Sigmoid colon (tissue), 7 donors: ENCODE data around the gene EDARADD. TPM values are rescaled to one million over a fixed set of nuclear protein-coding genes. Genes with fewer than 3 reads are reported as not detected.
"Not testable (repeated sequence)": the region's sequence is repeated elsewhere in the genome, so short reads cannot be mapped to it uniquely, and the experiment has no call there.

Experiments
- DNase-seq: peaks from one replicate; pipeline ENCODE4 v3.0.0-alpha.2; 2019
- H3K27ac ChIP-seq, 4 donors: fragments of 200-600 bp; sonication (generic); one replicate each; pipeline ENCODE4 v1.5.1; 2016 to 2019; ENCODE audit warnings: mild to moderate bottlenecking in 1 of 4
- H3K27me3 ChIP-seq, 3 donors: fragments of 200-600 bp; sonication (generic); one replicate each; pipeline ENCODE4 v1.5.1; 2019; ENCODE audit warnings: mild to moderate bottlenecking in 1 of 3
- H3K36me3 ChIP-seq, 4 donors: fragments of 200-600 bp; sonication (generic); one replicate each; pipeline ENCODE4 v1.5.1; 2016 to 2019
- H3K4me1 ChIP-seq, 4 donors: fragments of 200-600 bp; sonication (generic); one replicate each; pipeline ENCODE4 v1.5.1; 2017 to 2019
- H3K4me3 ChIP-seq, 4 donors: fragments of 200-600 bp; sonication (generic); one replicate each; pipeline ENCODE4 v1.5.1; 2017 to 2019; ENCODE audit warnings: mild to moderate bottlenecking in 2 of 4, moderate library complexity in 1 of 4
- H3K9me3 ChIP-seq, 4 donors: fragments of 200-600 bp in 3 of 4; sonication (generic) in 3 of 4; one replicate each; pipeline versions ENCODE4 v1.5.1 to v1.6.1; 2013 to 2019
- EP300 ChIP-seq, 4 donors: sonication (generic); formaldehyde crosslinking; IDR thresholded peaks; one replicate each; pipeline ENCODE4 v1.6.1; 2017; ENCODE audit warnings: antibody characterized with exemption in 4 of 4
- POLR2A ChIP-seq, 2 donors: fragments of 450-650 bp; IDR thresholded peaks; one replicate each; pipeline ENCODE4 v1.6.1; 2016; ENCODE audit warnings: antibody characterized with exemption in 2 of 2, mild to moderate bottlenecking in 2 of 2, moderate library complexity in 2 of 2
- POLR2AphosphoS5 ChIP-seq, 4 donors: sonication (generic); formaldehyde crosslinking; IDR thresholded peaks; one replicate each; pipeline ENCODE4 v1.6.1; 2017; ENCODE audit warnings: antibody characterized with exemption in 4 of 4
- WGBS, 2 donors: extraction: QIAGEN DNeasy Blood & Tissue Kit; methylation state at CpG; one replicate each; pipeline ENCODE4 v1.1.7; 2013; 5-methylcytosine and 5-hydroxymethylcytosine counted together
- intact Hi-C: fragments of 100-400 bp; cut with DNase I; formaldehyde crosslinking; loops from one replicate; pipeline ENCODE4 v1.15.1; 2023
- polyA plus RNA-seq, 3 donors: library from polyadenylated mRNA; stranded (reverse); fragments of 200-250 nt; gene quantifications; one replicate each; pipeline ENCODE4 v1.2.3, GENCODE V29; 2013
- total RNA-seq, 4 donors: library from RNA; depleted of rRNA; stranded (reverse); fragments of >200 nt; gene quantifications; one replicate each; pipeline ENCODE4 v1.1.0, GENCODE V29; 2016
- TF ChIP-seq, protein P1 (sequence below), 4 experiments: fragments of 450-650 bp in 3 of 4; fragments of 200-600 bp in 1 of 4; IDR thresholded peaks; one replicate each; pipeline ENCODE4 v1.5.1; 2016 to 2019; ENCODE audit warnings: antibody characterized with exemption in 4 of 4, mild to moderate bottlenecking in 3 of 4, moderate library complexity in 2 of 4
- donor health status: healthy with polysubstance abuse.
- donor health status: Bipolar disorder and iron deficiency.
- donor health status: healthy.

EDARADD gene
- total and polyA plus RNA-seq, 7 donors = under 0.01 to 0.41 TPM; not detected in 5

DNA sequence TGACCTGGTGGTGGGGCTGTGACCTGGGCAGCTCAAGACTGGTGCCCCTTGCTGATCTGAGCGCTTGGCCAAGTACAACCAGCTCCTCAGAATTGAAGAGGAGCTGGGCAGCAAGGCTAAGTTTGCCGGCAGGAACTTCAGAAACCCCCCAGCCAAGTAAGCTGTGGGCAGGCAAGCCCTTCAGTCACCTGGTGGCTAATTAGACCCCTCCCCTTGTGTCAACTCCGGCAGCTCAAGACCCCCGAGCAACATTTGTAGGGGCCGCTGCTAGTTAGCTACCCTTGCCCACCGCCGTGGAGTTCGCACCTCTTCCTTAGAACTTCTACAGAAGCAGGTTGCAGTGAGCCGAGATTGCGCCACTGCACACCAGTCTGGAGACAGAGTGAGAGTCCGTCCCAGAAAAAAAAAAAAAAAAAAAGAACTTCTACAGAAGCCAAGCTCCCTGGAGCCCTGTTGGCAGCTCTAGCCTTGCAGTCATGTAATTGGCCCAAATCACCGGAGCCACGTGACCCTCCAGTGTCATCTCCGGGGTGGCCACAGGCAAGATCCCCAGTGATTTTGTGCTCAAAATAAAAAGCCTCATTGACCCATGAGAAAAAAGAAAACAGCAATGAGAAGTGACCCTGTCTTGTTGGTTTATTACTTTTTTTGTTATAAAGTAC is 90.4 kb downstream of the EDARADD start:
- no peaks in the 10 kb centered on the region for H3K27me3 ChIP-seq
- 94 to 96% methylated on average over 14 of the region's 14 CpGs for WGBS, 2 donors
- TF ChIP-seq POLR2AphosphoS5 (IDR thresholded peaks at IDR 0.05) (no peak), EP300 (IDR thresholded peaks at IDR 0.05) (no peak), POLR2A (IDR thresholded peaks at IDR 0.05) (no peak)
- TF ChIP-seq, protein P1, sequence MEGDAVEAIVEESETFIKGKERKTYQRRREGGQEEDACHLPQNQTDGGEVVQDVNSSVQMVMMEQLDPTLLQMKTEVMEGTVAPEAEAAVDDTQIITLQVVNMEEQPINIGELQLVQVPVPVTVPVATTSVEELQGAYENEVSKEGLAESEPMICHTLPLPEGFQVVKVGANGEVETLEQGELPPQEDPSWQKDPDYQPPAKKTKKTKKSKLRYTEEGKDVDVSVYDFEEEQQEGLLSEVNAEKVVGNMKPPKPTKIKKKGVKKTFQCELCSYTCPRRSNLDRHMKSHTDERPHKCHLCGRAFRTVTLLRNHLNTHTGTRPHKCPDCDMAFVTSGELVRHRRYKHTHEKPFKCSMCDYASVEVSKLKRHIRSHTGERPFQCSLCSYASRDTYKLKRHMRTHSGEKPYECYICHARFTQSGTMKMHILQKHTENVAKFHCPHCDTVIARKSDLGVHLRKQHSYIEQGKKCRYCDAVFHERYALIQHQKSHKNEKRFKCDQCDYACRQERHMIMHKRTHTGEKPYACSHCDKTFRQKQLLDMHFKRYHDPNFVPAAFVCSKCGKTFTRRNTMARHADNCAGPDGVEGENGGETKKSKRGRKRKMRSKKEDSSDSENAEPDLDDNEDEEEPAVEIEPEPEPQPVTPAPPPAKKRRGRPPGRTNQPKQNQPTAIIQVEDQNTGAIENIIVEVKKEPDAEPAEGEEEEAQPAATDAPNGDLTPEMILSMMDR (IDR thresholded peaks at IDR 0.05) = no peak
- no peaks in the 10 kb centered on the region for H3K36me3 ChIP-seq
- intact Hi-C loops = no loop called here
- H3K9me3 ChIP-seq = no peaks in the 10 kb centered on the region
- no peak for DNase-seq
- H3K27ac ChIP-seq = no peak overlapping the region
- H3K4me1 ChIP-seq = no peaks in the 10 kb centered on the region
- H3K4me3 ChIP-seq = no peak overlapping the region

DNA sequence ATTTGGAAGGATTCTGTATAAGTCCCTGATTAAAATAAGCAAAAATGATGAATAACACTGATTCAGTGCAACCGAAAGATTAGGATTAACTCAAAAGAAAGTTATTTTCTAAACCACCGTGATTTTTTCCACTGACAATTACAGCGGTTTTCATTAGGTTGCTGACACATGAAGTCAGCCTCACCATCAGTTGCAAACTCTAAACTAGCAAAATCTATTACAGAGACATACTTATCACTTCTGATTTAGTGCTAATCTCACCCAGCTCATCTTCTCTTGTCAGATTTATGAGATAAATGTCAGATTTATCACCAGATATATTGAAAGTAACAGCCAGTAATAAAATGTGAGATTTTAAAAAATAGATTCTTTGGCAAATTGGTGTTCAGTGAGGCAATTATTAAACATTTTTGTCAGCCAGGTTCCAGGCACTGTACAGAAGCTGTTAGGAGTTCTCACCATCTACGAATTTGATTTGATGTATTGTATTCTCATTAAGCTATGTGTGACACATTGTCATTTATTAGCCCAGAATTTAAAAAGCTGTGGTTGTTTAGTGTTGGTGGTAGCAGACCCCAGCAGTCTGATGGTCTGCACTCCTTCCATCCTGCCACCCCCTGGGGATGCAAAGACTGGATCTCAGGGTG is 92.4 kb downstream of the EDARADD start:
- H3K36me3 ChIP-seq = no peaks in the 10 kb centered on the region
- intact Hi-C loops = no loop called here
- H3K27ac ChIP-seq = no peak overlapping the region
- no peak overlapping the region for H3K4me3 ChIP-seq
- WGBS, 2 donors = 83% methylated on average over 4 of the region's 4 CpGs
- no peaks in the 10 kb centered on the region for H3K27me3 ChIP-seq
- no peaks in the 10 kb centered on the region for H3K4me1 ChIP-seq
- TF ChIP-seq POLR2A (IDR thresholded peaks at IDR 0.05) (no peak), POLR2AphosphoS5 (IDR thresholded peaks at IDR 0.05) (no peak), EP300 (IDR thresholded peaks at IDR 0.05) (no peak)
- TF ChIP-seq, protein P1 (IDR thresholded peaks at IDR 0.05) = no peak
- no peaks in the 10 kb centered on the region for H3K9me3 ChIP-seq
- no peak for DNase-seq

DNA sequence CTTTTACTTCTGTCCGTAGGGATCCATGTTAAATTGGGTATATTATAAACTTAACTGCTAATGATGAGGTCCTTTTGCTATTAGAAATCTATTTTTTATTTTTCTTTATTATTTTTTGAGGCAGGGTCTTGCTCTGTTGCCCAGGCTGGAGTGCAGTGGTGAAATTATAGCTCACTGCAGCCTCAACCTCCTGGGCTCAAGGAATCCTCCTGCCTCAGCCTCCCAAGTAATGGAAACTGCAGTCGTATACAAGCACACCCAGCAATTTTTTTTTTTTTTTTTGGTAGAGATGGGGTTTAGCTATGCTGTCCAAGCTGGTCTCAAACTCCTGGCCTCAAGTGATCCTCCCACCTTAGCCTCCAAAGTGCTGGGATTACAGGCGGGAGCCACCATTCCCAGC is 95.1 kb downstream of the EDARADD start:
- WGBS, 2 donors = 86 to 94% methylated on average over 3 of the region's 3 CpGs
- H3K4me3 ChIP-seq, H3K4me1 ChIP-seq, DNase-seq, H3K9me3 ChIP-seq, H3K27ac ChIP-seq, H3K27me3 ChIP-seq, H3K36me3 ChIP-seq: not testable (repeated sequence)
- intact Hi-C loops = loop anchor here (2.0 kb wide), 1 partner anchor 380 kb away; no protein-coding TSS in a partner anchor

DNA sequence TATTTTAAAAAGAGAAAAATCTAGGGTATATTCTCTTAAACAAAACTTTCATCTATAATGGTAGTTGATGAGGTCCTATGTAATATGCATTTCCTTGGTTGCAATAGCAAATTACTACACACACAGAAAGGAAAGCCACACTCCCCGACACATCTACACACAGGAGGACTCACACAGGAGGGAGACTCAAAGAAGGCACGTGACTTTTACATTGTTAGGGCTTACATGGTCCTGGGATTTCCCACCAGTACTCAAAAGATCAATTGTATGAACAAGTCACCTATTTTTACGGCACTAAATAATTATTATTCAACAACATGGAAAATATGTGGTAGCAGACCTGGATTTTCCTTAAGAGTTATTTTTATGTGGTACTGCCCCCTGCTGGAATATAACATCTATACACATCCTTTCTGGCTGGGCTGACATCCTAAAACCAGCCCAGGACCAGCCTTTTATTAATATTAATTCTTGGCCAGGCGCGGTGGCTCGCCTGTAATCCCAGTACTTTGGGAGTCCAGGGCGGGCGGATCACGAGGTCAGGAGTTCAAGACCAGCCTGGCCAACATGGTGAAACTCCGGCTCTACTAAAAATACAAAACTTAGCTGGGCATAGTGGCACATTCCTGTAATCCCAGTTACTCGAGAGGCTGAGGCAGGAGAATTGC is 95.8 kb downstream of the EDARADD start:
- WGBS, 2 donors = 20 to 49% methylated on average over 11 of the region's 11 CpGs
- no peak for DNase-seq
- intact Hi-C loops = loop anchor here (1.0 to 2.0 kb wide), 2 partner anchors 381 to 387 kb away; no protein-coding TSS in a partner anchor
- no peaks in the 10 kb centered on the region for H3K36me3 ChIP-seq
- H3K9me3 ChIP-seq = no peaks in the 10 kb centered on the region
- TF ChIP-seq, protein P1 (IDR thresholded peaks at IDR 0.05) = peak in 3 of 4 experiments; percentile 42 to 64 (median 55)
- TF ChIP-seq POLR2A (IDR thresholded peaks at IDR 0.05) = no peak
- H3K4me1 ChIP-seq = peaks cover 0 to 6% (median 2%) of the 10 kb centered on the region in 4 donors
- H3K27ac ChIP-seq = no peak overlapping the region
- no peaks in the 10 kb centered on the region for H3K27me3 ChIP-seq
- no peak overlapping the region for H3K4me3 ChIP-seq

DNA sequence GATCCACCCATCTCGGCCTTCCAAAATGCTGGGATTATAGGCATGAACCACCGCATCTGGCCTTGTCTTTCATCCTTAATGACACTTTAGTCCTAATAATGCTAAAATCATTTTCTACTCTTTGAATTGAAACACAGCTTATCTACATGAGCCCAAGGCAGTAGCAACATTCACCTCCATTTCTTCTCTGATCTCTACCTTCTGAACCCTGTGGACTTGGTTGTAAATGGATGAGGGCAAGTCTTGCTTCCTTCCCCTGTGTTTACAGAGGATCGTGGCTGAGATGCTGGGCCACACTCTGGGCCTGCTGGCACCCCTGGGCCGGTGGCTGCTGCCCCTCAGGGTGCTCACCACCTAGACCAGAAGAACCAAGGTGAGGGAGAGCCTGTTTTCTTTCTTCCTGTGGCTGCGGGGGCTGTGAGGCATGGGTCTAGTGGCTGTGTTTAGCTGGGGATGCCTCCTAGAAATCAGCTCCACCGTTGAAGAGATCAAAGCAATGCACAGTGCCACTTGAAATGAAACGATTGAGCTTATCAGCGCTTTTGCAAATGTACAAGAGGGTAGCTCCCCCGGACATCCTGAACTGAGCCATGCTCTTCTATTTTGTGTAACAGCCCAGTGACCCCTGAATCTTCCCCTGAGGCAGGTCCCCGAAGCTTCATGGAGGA is 97.5 kb downstream of the EDARADD start:
- TF ChIP-seq POLR2A (IDR thresholded peaks at IDR 0.05) (no peak), POLR2AphosphoS5 (IDR thresholded peaks at IDR 0.05) (no peak)
- H3K36me3 ChIP-seq = no peaks in the 10 kb centered on the region
- H3K4me1 ChIP-seq = peaks cover 0 to 6% (median 2%) of the 10 kb centered on the region in 4 donors
- H3K27me3 ChIP-seq = no peaks in the 10 kb centered on the region
- no peak overlapping the region for H3K4me3 ChIP-seq
- no peak for DNase-seq
- intact Hi-C loops = no loop called here
- H3K27ac ChIP-seq = no peak overlapping the region
- 72% methylated on average over 10 of the region's 10 CpGs for WGBS, 2 donors
- H3K9me3 ChIP-seq = no peaks in the 10 kb centered on the region
